Heart left ventricle (tissue), 16 donors: ENCODE results near the gene PRMT7. TPM values are rescaled to one million over a fixed set of nuclear protein-coding genes. Genes with fewer than 3 reads are reported as not detected.

ENCODE experiments used
- ATAC-seq, 4 donors: fragments of 200-7000 bp; cut with Tn5 transposase; one replicate each; pipeline ENCODE4 v1.9.1; 2020 to 2022; ENCODE audit warnings: moderate library complexity in 4 of 4, mild to moderate bottlenecking in 3 of 4, moderate number of reproducible peaks in 1 of 4
- DNase-seq, 5 donors: peaks; one replicate each; pipeline ENCODE4 v3.0.0-alpha.2; 2020
- H3K27ac ChIP-seq, 12 donors: fragments of 200-600 bp; sonication (generic) in 4 of 12; one replicate each; pipeline versions ENCODE4 v1.5.0 to v1.8.0; 2016 to 2022; ENCODE audit warnings: mild to moderate bottlenecking in 2 of 12
- H3K27me3 ChIP-seq, 9 donors: fragments of 200-600 bp; sonication (generic) in 2 of 9; one replicate each; pipeline versions ENCODE4 v1.5.1 to v1.8.0; 2016 to 2022; ENCODE audit warnings: mild to moderate bottlenecking in 3 of 9
- H3K36me3 ChIP-seq, 9 donors: fragments of 200-600 bp; sonication (generic) in 2 of 9; one replicate each; pipeline versions ENCODE4 v1.5.0 to v1.8.0; 2018 to 2022; ENCODE audit warnings: mild to moderate bottlenecking in 2 of 9
- H3K4me1 ChIP-seq, 12 donors: fragments of 200-600 bp; sonication (generic) in 4 of 12; one replicate each; pipeline versions ENCODE4 v1.5.0 to v1.8.0; 2016 to 2022; ENCODE audit warnings: mild to moderate bottlenecking in 3 of 12
- H3K4me3 ChIP-seq, 12 donors: fragments of 200-600 bp; sonication (generic) in 4 of 12; one replicate each; pipeline versions ENCODE4 v1.5.0 to v1.8.0; 2017 to 2022; ENCODE audit warnings: mild to moderate bottlenecking in 9 of 12, moderate library complexity in 4 of 12
- H3K9me3 ChIP-seq, 12 donors: fragments of 200-600 bp; sonication (generic) in 4 of 12; one replicate each; pipeline versions ENCODE4 v1.5.0 to v1.8.0; 2016 to 2022; ENCODE audit warnings: mild to moderate bottlenecking in 1 of 12
- POLR2A ChIP-seq, 2 donors: fragments of 450-650 bp; IDR thresholded peaks; one replicate each; pipeline ENCODE4 v1.6.1; 2017; ENCODE audit warnings: antibody characterized with exemption in 2 of 2, mild to moderate bottlenecking in 2 of 2, moderate library complexity in 2 of 2
- WGBS, 4 donors: extraction: QIAGEN DNeasy Blood & Tissue Kit in 2 of 4; methylation state at CpG; one replicate each; pipeline versions ENCODE4 v1.1.5 to v1.1.7; 2013 to 2018; 5-methylcytosine and 5-hydroxymethylcytosine counted together
- intact Hi-C, 10 donors: fragments of 100-400 bp; cut with DNase I; formaldehyde crosslinking; loops; one replicate each; pipeline versions ENCODE4 v1.11.1 to v1.14.2; 2022
- polyA plus RNA-seq, 2 donors: library from polyadenylated mRNA; stranded (reverse); fragments of 200-250 nt; gene quantifications; one replicate each; pipeline ENCODE4 v1.2.3, GENCODE V29; 2013
- total RNA-seq, 9 donors: library from RNA; depleted of rRNA in 2 of 9; stranded (reverse); fragments of >200 nt in 2 of 9; fragmentation: NEBNext Ultra II Directional in 3 of 9; extraction: Animal tissue kit (Norgen Biotek cat#: 25700) in 3 of 9; gene quantifications; one replicate each; pipeline versions ENCODE4 v1.1.0 to v1.2.4, GENCODE V29; 2016 to 2023
- TF ChIP-seq, protein P1 (sequence below), 12 donors: fragments of 200-600 bp; sonication (generic) in 4 of 12; IDR thresholded peaks; one replicate each; pipeline versions ENCODE4 v1.5.0 to v1.8.0; 2018 to 2022; ENCODE audit warnings: antibody characterized with exemption in 12 of 12, mild to moderate bottlenecking in 5 of 12
- donor health status: ischemic (EF 13 %, LVEDD 7.1; RV severe dilation, severe dysfunction).
- donor health status: healthy with polysubstance abuse.
- donor health status: DM: no; HTN: yes; CAD: no.
- donor health status: DM: no; HTN: no; CAD: no.
- donor health status: ischemic (EF 25% LVEDD 6.9; RV normal size, moderate dysfunction).
- donor health status: ischemic (EF 25% LVEDD 5.7; RV mildly dilated, moderate dysfunction).
- donor health status: healthy.
- donor health status: DM: yes; HTN: yes; CAD: no.
- donor health status: ischemic (EF 35%, LVEDD 5.7; RV mildly dilated, moderate dysfunction).
- donor health status: nonischemic (EF 11% LVEDD 7.7; RV severe dilation, severe dysfunction).
- donor health status: DM: yes; HTN: yes; CAD: no.
- donor health status: PGD.
- donor health status: ischemic (EF 29% LVEDD 5.4; RV normal size, mild dysfunction).
- donor health status: nonischemic (EF 23%, LVEDD 6.1; RV moderate dilation, normal function).

PRMT7 gene
- total and polyA plus RNA-seq, 11 donors = 21.0 to 37.4 (median 30.7) TPM

- 77 to 88% (median 82%) methylated on average over 8 of the region's 8 CpGs for WGBS, 4 donors
- Histone ChIP-seq H3K27ac (no peak overlapping the region), H3K27me3 (peaks cover 0 to 17% (median 0%) of the 10 kb centered on the region in 9 donors), H3K4me3 (no peak overlapping the region), H3K9me3 (no peaks in the 10 kb centered on the region), H3K36me3 (no peaks in the 10 kb centered on the region), H3K4me1 (no peaks in the 10 kb centered on the region)
- ATAC-seq = no peak
- DNase-seq = no peak
- intact Hi-C loops = loop anchor here in 1 of 10 donors (10.0 kb wide), 1 partner anchor 100 kb away; no protein-coding TSS in a partner anchor
- TF ChIP-seq, protein P1, sequence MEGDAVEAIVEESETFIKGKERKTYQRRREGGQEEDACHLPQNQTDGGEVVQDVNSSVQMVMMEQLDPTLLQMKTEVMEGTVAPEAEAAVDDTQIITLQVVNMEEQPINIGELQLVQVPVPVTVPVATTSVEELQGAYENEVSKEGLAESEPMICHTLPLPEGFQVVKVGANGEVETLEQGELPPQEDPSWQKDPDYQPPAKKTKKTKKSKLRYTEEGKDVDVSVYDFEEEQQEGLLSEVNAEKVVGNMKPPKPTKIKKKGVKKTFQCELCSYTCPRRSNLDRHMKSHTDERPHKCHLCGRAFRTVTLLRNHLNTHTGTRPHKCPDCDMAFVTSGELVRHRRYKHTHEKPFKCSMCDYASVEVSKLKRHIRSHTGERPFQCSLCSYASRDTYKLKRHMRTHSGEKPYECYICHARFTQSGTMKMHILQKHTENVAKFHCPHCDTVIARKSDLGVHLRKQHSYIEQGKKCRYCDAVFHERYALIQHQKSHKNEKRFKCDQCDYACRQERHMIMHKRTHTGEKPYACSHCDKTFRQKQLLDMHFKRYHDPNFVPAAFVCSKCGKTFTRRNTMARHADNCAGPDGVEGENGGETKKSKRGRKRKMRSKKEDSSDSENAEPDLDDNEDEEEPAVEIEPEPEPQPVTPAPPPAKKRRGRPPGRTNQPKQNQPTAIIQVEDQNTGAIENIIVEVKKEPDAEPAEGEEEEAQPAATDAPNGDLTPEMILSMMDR (IDR thresholded peaks at IDR 0.05) = no peak
- no peak for TF ChIP-seq POLR2A (IDR thresholded peaks at IDR 0.05)
Measured at GRCh38 chr16:68404736-68405345, 94.0 kb downstream of the PRMT7 start.

DNA sequence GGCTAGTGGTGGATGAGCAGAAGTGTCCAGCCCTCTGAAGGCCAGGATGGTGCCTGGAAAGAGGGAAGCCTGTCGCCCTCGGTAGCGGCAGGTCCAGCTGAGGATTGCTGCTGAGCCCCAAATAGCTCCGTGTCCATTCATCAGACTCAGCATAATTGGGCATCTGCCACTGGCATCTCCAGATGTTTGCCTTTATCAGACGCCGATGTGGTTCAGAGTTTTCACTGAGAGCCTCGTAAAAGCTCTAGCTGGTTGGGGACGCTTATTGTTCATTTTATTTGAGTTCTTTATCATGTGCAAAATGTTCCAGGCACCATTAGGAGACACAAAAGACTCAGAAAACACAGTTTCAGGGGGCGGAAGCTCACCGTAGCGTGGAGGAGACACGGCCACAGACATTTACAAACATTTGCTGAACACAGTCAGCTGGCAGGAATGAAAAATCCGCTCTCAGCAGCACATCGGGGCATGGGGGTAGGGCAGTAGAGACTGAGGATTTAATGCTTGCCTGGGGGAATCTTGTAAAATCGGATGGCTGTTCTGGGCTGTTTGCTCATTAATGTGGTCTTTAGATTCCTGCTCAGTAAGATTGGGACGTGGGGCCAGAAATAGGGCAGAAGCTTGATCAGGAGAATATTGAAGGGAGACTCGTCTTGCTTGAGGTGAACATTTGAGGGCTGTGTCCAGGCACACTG, 95.8 kb downstream of the PRMT7 start:
- H3K4me1 ChIP-seq = no peaks in the 10 kb centered on the region
- H3K4me3 ChIP-seq = no peak overlapping the region
- 61 to 68% (median 67%) methylated on average over 17 of the region's 17 CpGs for WGBS, 4 donors
- no peak for DNase-seq
- no peak overlapping the region for H3K27ac ChIP-seq
- ATAC-seq = no peak
- no peaks in the 10 kb centered on the region for H3K36me3 ChIP-seq
- H3K27me3 ChIP-seq = peaks cover 0 to 24% (median 0%) of the 10 kb centered on the region in 9 donors
- intact Hi-C loops = loop anchor here in 1 of 10 donors (10.0 kb wide), 1 partner anchor 98 kb away; no protein-coding TSS in a partner anchor
- no peaks in the 10 kb centered on the region for H3K9me3 ChIP-seq
- TF ChIP-seq, protein P1 (IDR thresholded peaks at IDR 0.05) = no peak
- TF ChIP-seq POLR2A (IDR thresholded peaks at IDR 0.05) = no peak

Other genes starting within 250 kb of the PRMT7 start
- 10 to 100 TPM; 20.6 to 35.1 (median 28.8) TPM for gene NFATC3, start 225.6 kb upstream of the PRMT7 start, total RNA-seq
- gene NFATC3, start 225.6 kb upstream of the PRMT7 start, polyA plus RNA-seq = 10 to 100 TPM in 1 of 2 donors, 1 to 10 TPM in 1; 5.9 to 12.1 TPM
- 1 to 10 TPM in 2 of 9 donors, under 1 TPM in 6, not detected in 1; 0.15 to 1.9 (median 0.63) TPM for gene ESRP2, start 74.9 kb upstream of the PRMT7 start, total RNA-seq
- under 1 TPM; 0.30 to 0.33 TPM for gene ESRP2, start 74.9 kb upstream of the PRMT7 start, polyA plus RNA-seq
- 10 to 100 TPM; 27.3 to 68.0 (median 45.4) TPM for gene PLA2G15, start 65.6 kb upstream of the PRMT7 start, total RNA-seq
- gene PLA2G15, start 65.6 kb upstream of the PRMT7 start, polyA plus RNA-seq = 10 to 100 TPM; 25.8 to 66.6 TPM
- gene SLC7A6, start 46.5 kb upstream of the PRMT7 start, total RNA-seq = 10 to 100 TPM; 32.7 to 76.0 (median 45.1) TPM
- 10 to 100 TPM; 45.6 to 50.5 TPM for gene SLC7A6, start 46.5 kb upstream of the PRMT7 start, polyA plus RNA-seq
- gene SLC7A6OS, start 73 bp upstream of the PRMT7 start, total RNA-seq = 10 to 100 TPM in 6 of 9 donors, 1 to 10 TPM in 3; 8.1 to 16.2 (median 11.2) TPM
- 1 to 10 TPM; 9.6 to 9.9 TPM for gene SLC7A6OS, start 73 bp upstream of the PRMT7 start, polyA plus RNA-seq
- 10 to 100 TPM in 1 of 9 donors, 1 to 10 TPM in 2, under 1 TPM in 3, not detected in 3; 0.10 to 14.4 (median 1.5) TPM for gene SMPD3, start 137.5 kb downstream of the PRMT7 start, total RNA-seq
- under 1 TPM; 0.07 to 0.15 TPM for gene SMPD3, start 137.5 kb downstream of the PRMT7 start, polyA plus RNA-seq
- gene ZFP90, start 228.3 kb downstream of the PRMT7 start, total RNA-seq = 10 to 100 TPM in 6 of 9 donors, 1 to 10 TPM in 3; 6.9 to 18.1 (median 12.0) TPM
- gene ZFP90, start 228.3 kb downstream of the PRMT7 start, polyA plus RNA-seq = 1 to 10 TPM; 4.9 to 5.3 TPM